WERI-Rb-1 (cell line): ENCODE results near the gene BAHD1.

ENCODE experiments used
- DNase-seq: peaks from one replicate; pipeline ENCODE4 v3.0.0-alpha.2; 2020
- H3K27ac ChIP-seq: fragments of 250-450 bp; sonication (Bioruptor Pico); 2 replicates; pipeline ENCODE4 v1.5.1; 2020; ENCODE audit warnings: mild to moderate bottlenecking, moderate library complexity
- H3K27me3 ChIP-seq: fragments of 250-450 bp; sonication (Bioruptor Pico); 2 replicates; pipeline ENCODE4 v1.5.1; 2021; ENCODE audit warnings: mild to moderate bottlenecking, low read depth, moderate library complexity; ENCODE audit not compliant: insufficient read depth, severe bottlenecking
- H3K36me3 ChIP-seq: fragments of 250-450 bp; sonication (Bioruptor Pico); 2 replicates; pipeline ENCODE4 v1.5.1; 2020; ENCODE audit warnings: mild to moderate bottlenecking, moderate library complexity
- H3K4me3 ChIP-seq: 2 replicates; pipeline ENCODE4 v1.5.1; 2011; ENCODE audit warnings: low read depth, mild to moderate bottlenecking, control low read depth, low read length
- H3K9me3 ChIP-seq: fragments of 250-450 bp; sonication (Bioruptor Pico); 2 replicates; pipeline ENCODE4 v1.5.1; 2021; ENCODE audit warnings: mild to moderate bottlenecking, moderate library complexity; ENCODE audit not compliant: severe bottlenecking
- TF ChIP-seq, protein P1 (sequence below): IDR thresholded peaks from 2 replicates; pipeline ENCODE4 v1.5.1; 2011; ENCODE audit warnings: low read depth, mild to moderate bottlenecking, control low read depth, inconsistent platforms, low read length

Gene BAHD1

DNA sequence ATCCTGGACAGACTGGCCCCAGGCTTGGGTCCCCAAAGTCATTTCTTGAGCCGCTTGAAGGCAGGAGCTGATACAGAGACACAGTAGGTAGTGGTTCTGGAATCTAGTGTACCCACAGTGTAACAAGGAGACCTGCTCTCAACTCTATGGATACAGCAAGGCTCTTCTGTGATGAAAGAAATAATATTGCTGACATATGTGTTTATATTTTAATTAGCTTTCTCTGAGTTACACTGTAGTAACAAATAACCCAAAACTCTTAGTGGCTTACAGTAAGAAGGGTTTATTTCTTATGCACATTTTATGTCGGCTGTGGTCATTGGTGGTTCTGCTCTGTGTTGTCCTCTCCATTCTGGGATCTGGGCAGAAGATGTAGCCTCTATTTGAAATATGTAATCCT, 75.6 kb downstream of the BAHD1 start:
- H3K9me3 ChIP-seq: no peaks in the 10 kb centered on the region
- no peak overlapping the region for H3K27ac ChIP-seq
- no peaks in the 10 kb centered on the region for H3K27me3 ChIP-seq
- no peak for DNase-seq
- H3K4me3 ChIP-seq: no peak overlapping the region
- H3K36me3 ChIP-seq: no peaks in the 10 kb centered on the region
- TF ChIP-seq, protein P1, sequence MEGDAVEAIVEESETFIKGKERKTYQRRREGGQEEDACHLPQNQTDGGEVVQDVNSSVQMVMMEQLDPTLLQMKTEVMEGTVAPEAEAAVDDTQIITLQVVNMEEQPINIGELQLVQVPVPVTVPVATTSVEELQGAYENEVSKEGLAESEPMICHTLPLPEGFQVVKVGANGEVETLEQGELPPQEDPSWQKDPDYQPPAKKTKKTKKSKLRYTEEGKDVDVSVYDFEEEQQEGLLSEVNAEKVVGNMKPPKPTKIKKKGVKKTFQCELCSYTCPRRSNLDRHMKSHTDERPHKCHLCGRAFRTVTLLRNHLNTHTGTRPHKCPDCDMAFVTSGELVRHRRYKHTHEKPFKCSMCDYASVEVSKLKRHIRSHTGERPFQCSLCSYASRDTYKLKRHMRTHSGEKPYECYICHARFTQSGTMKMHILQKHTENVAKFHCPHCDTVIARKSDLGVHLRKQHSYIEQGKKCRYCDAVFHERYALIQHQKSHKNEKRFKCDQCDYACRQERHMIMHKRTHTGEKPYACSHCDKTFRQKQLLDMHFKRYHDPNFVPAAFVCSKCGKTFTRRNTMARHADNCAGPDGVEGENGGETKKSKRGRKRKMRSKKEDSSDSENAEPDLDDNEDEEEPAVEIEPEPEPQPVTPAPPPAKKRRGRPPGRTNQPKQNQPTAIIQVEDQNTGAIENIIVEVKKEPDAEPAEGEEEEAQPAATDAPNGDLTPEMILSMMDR: no peak
